Calu3 (cell line): Measurements from ENCODE around the gene PLPP7. TPM values are rescaled to one million over a fixed set of nuclear protein-coding genes. Genes with fewer than 3 reads are reported as not detected.
"Not testable (repeated sequence)": the region's sequence is repeated elsewhere in the genome, so short reads cannot be mapped to it uniquely, and the experiment has no call there.

ENCODE experiments used
- BruUV-seq: library from RNA; stranded (reverse); fragments of 400-500 nt; replicated peaks from 2 replicates; lab custom pipeline; 2021; lab: Mats Ljungman, UMichigan
- CTCF ChIA-PET: fragments of 300-600 bp; sonication (Branson Sonifier 250); formaldehyde crosslinking; loops from one replicate; lab custom pipeline; 2022; ENCODE audit warnings: antibody characterized with exemption; lab: Charles Lee
- DNase-seq: peaks from one replicate; pipeline ENCODE4 v3.0.0; 2022
- H3K27ac Mint-ChIP-seq: one replicate; pipeline ENCODE4 v1.8.0; 2022; ENCODE audit warnings: mixed read lengths; ENCODE audit not compliant: unreplicated experiment
- H3K27me3 Mint-ChIP-seq: one replicate; pipeline ENCODE4 v1.8.0; 2022; ENCODE audit warnings: mixed read lengths; ENCODE audit not compliant: unreplicated experiment
- H3K36me3 Mint-ChIP-seq: one replicate; pipeline ENCODE4 v1.8.0; 2022; ENCODE audit warnings: mild to moderate bottlenecking, moderate library complexity, mixed read lengths; ENCODE audit not compliant: insufficient read depth, unreplicated experiment
- H3K4me1 Mint-ChIP-seq: one replicate; pipeline ENCODE4 v1.8.0; 2022; ENCODE audit warnings: mild to moderate bottlenecking, low read depth, mixed read lengths; ENCODE audit not compliant: unreplicated experiment
- H3K4me3 Mint-ChIP-seq: one replicate; pipeline ENCODE4 v1.8.0; 2022; ENCODE audit warnings: mild to moderate bottlenecking, low read depth, moderate library complexity, mixed read lengths; ENCODE audit not compliant: unreplicated experiment
- H3K9me3 Mint-ChIP-seq: one replicate; pipeline ENCODE4 v1.8.0; 2022; ENCODE audit warnings: low read depth, mixed read lengths; ENCODE audit not compliant: unreplicated experiment
- CTCF ChIP-seq: fragments of 200-600 bp; IDR thresholded peaks from one replicate; pipeline ENCODE4 v1.8.0; 2022; ENCODE audit warnings: antibody characterized with exemption; ENCODE audit not compliant: unreplicated experiment
- intact Hi-C: fragments of 100-400 bp; cut with micrococcal nuclease; formaldehyde crosslinking; loops from one replicate; pipeline ENCODE4 v1.10.0; 2022; ENCODE audit not compliant: unreplicated experiment
- total RNA-seq: library from RNA; stranded (reverse); gene quantifications from 2 replicates; pipeline ENCODE4 v1.2.3, GENCODE V29; 2022

Gene PLPP7
- total RNA-seq, 1 experiment from 2014 or later, result not detected

GRCh38 chr9:131334629-131335367 is 45.3 kb downstream of the PLPP7 start:
- no peak for DNase-seq
- Mint-ChIP-seq H3K36me3 (no peaks in the 10 kb centered on the region), H3K4me1 (no peaks in the 10 kb centered on the region), H3K9me3 (no peaks in the 10 kb centered on the region), H3K27ac (no peak overlapping the region), H3K27me3 (no peaks in the 10 kb centered on the region), H3K4me3 (no peak overlapping the region)
- no TSS peak for BruUV-seq
- intact Hi-C loops, result loop anchor here (5.0 kb wide), 1 partner anchor 277 kb away; no protein-coding TSS in a partner anchor
- no peak for TF ChIP-seq CTCF
- CTCF ChIA-PET, result interaction anchor here (0.6 to 0.7 kb wide), 4 partner anchors 57 to 559 kb away, joined by 3 to 9 read pairs (median 4); partner anchors contain the start of gene UCK1

- no peak overlapping the region for H3K27ac Mint-ChIP-seq
- peaks cover 2% of the 10 kb centered on the region for H3K27me3 Mint-ChIP-seq
- intact Hi-C loops, result loop anchor here (5.0 kb wide), 1 partner anchor 278 kb away; no protein-coding TSS in a partner anchor
- H3K36me3 Mint-ChIP-seq, result no peaks in the 10 kb centered on the region
- H3K4me1 Mint-ChIP-seq, result no peaks in the 10 kb centered on the region
- TF ChIP-seq CTCF, result no peak
- CTCF ChIA-PET, result interaction anchor here (0.7 kb wide), 4 partner anchors 57 to 560 kb away, joined by 3 to 9 read pairs (median 4); no protein-coding TSS in a partner anchor
- DNase-seq, result no peak
- no peaks in the 10 kb centered on the region for H3K9me3 Mint-ChIP-seq
- no peak overlapping the region for H3K4me3 Mint-ChIP-seq
- BruUV-seq, result no TSS peak
These were observed 45.8 kb downstream of the PLPP7 start for GRCh38 chr9:131335368-131335755.

- H3K4me3 Mint-ChIP-seq, result no peak overlapping the region
- DNase-seq, result no peak
- no TSS peak for BruUV-seq
- CTCF ChIA-PET, result interaction anchor here (1.2 to 1.3 kb wide), 2 partner anchors 13 to 81 kb away, joined by 3 to 10 read pairs; no protein-coding TSS in a partner anchor
- H3K9me3 Mint-ChIP-seq, result no peaks in the 10 kb centered on the region
- no peaks in the 10 kb centered on the region for H3K36me3 Mint-ChIP-seq
- H3K27me3 Mint-ChIP-seq, result peaks cover 21% of the 10 kb centered on the region
- no peak overlapping the region for H3K27ac Mint-ChIP-seq
- H3K4me1 Mint-ChIP-seq, result no peaks in the 10 kb centered on the region
- intact Hi-C loops, result loop anchor here (2.0 to 5.0 kb wide), 2 partner anchors 158 to 280 kb away; no protein-coding TSS in a partner anchor
- TF ChIP-seq CTCF, result no peak
These were observed 47.8 kb downstream of the PLPP7 start for GRCh38 chr9:131337131-131337848.

DNA sequence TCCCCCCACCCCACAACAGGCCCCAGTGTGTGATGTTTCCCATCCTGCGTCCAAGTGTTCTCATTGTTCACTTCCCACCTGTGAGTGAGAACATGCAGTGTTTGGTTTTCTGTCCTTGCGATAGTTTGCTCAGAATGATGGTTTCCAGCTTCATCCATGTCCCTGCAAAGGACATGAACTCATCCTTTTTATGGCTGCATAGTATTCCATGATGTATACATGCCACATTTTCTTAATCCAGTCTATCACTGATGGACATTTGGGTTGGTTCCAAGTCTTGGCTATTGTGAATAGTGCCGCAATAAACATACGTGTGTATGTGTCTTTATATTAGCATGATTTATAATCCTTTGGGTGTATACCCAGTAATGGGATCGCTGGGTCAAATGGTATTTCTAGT is 49.7 kb downstream of the PLPP7 start:
- DNase-seq, H3K27ac Mint-ChIP-seq, H3K9me3 Mint-ChIP-seq, H3K4me1 Mint-ChIP-seq, H3K4me3 Mint-ChIP-seq, H3K36me3 Mint-ChIP-seq, BruUV-seq, CTCF ChIA-PET: not testable (repeated sequence)
- peaks cover 40% of the 10 kb centered on the region for H3K27me3 Mint-ChIP-seq
- intact Hi-C loops, result loop anchor here (5.0 kb wide), 1 partner anchor 282 kb away; no protein-coding TSS in a partner anchor

- H3K27ac Mint-ChIP-seq, CTCF ChIA-PET, H3K4me3 Mint-ChIP-seq, H3K4me1 Mint-ChIP-seq, H3K9me3 Mint-ChIP-seq, H3K36me3 Mint-ChIP-seq, intact Hi-C loops, DNase-seq, BruUV-seq: not testable (repeated sequence)
- H3K27me3 Mint-ChIP-seq, result peaks cover 44% of the 10 kb centered on the region
These were observed 55.5 kb downstream of the PLPP7 start for GRCh38 chr9:131344931-131345535.
